K562 (cell line): ENCODE data around the gene NRSN2. TPM values are rescaled to one million over a fixed set of nuclear protein-coding genes. Genes with fewer than 3 reads are reported as not detected.
A peak's percentile ranks its signal among the peaks of the same experiment; 100 is the strongest.

Source experiments
- BRF1 ChIP-seq: IDR thresholded peaks from 3 replicates; pipeline ENCODE4 v1.6.1; 2011; ENCODE audit warnings: borderline replicate concordance, mild to moderate bottlenecking; ENCODE audit not compliant: insufficient read length; ENCODE audit errors: extremely low read depth
- CBX5 ChIP-seq: IDR thresholded peaks from 2 replicates; pipeline ENCODE4 v1.6.1; 2014; ENCODE audit warnings: low read depth, borderline replicate concordance
- CEBPG ChIP-seq, 3 experiments: fragments of 200-800 bp in 1 of 3; sonication (Bioruptor generic) in 1 of 3; sonication (generic) in 1 of 3; formaldehyde crosslinking in 1 of 3; IDR thresholded peaks in 2 of 3; conservative IDR thresholded peaks in 1 of 3; 2 replicates each; pipeline versions ENCODE4 v1.6.1 to v1.8.0; 2016 to 2022; ENCODE audit warnings: missing compliant biosample characterization in 2 of 3, missing genetic modification characterization in 2 of 3, mild to moderate bottlenecking in 1 of 3, missing genetic modification reagents in 1 of 3
- FOXA3 ChIP-seq, 2 experiments: fragments of 450-650 bp in 1 of 2; sonication (generic) in 1 of 2; formaldehyde crosslinking; IDR thresholded peaks in 1 of 2; conservative IDR thresholded peaks in 1 of 2; 2 replicates each; pipeline versions ENCODE4 v1.4.0 to v1.8.0; 2020 to 2022; ENCODE audit warnings: mild to moderate bottlenecking in 2 of 2, missing genetic modification reagents in 1 of 2
- FOXP1 ChIP-seq: sonication (generic); formaldehyde crosslinking; IDR thresholded peaks from 2 replicates; pipeline ENCODE4 v1.8.0; 2022; ENCODE audit warnings: mild to moderate bottlenecking, missing genetic modification reagents
- GTF2A2 ChIP-seq: IDR thresholded peaks from 2 replicates; pipeline ENCODE4 v1.6.1; 2016; ENCODE audit warnings: mild to moderate bottlenecking, missing genetic modification characterization, missing compliant biosample characterization
- HNRNPH1 ChIP-seq: fragments of 200-400 bp; formaldehyde crosslinking; optimal IDR thresholded peaks from 2 replicates; pipeline ENCODE3; 2017; ENCODE audit warnings: low read depth, mild to moderate bottlenecking, low read length, moderate library complexity
- KAT7 ChIP-seq: sonication (generic); formaldehyde crosslinking; IDR thresholded peaks from 2 replicates; pipeline ENCODE4 v1.8.0; 2022; ENCODE audit warnings: missing genetic modification reagents, mild to moderate bottlenecking, borderline replicate concordance
- KDM4B ChIP-seq, 2 experiments: fragments of 450-650 bp in 1 of 2; sonication (generic) in 1 of 2; IDR thresholded peaks; 2 replicates each; pipeline ENCODE4 v1.6.1; 2016 to 2017; ENCODE audit warnings: borderline replicate concordance in 2 of 2, antibody characterized with exemption in 1 of 2, low read depth in 1 of 2, mild to moderate bottlenecking in 1 of 2
- MCM5 ChIP-seq: fragments of 450-650 bp; IDR thresholded peaks from 2 replicates; pipeline ENCODE4 v1.6.1; 2016; ENCODE audit warnings: low read depth
- NFATC3 ChIP-seq: fragments of 450-650 bp; IDR thresholded peaks from 2 replicates; pipeline ENCODE4 v1.6.1; 2017; ENCODE audit warnings: mild to moderate bottlenecking
- NR2F6 ChIP-seq: fragments of 450-650 bp; formaldehyde crosslinking; IDR thresholded peaks from 2 replicates; pipeline ENCODE4 v1.4.0; 2020; ENCODE audit warnings: mild to moderate bottlenecking
- POLR2A ChIP-seq: fragments of 450-650 bp; conservative IDR thresholded peaks from 2 replicates; pipeline ENCODE4 v1.6.1; 2016
- SRSF7 ChIP-seq: fragments of 200-400 bp; formaldehyde crosslinking; optimal IDR thresholded peaks from 2 replicates; pipeline ENCODE3; 2017; ENCODE audit warnings: mild to moderate bottlenecking, low read depth, low read length
- TAF15 ChIP-seq: fragments of 200-400 bp; formaldehyde crosslinking; IDR thresholded peaks from 2 replicates; pipeline ENCODE4 v1.6.1; 2017; ENCODE audit warnings: mild to moderate bottlenecking, low read depth, low read length, moderate library complexity
- TCF7 ChIP-seq: sonication (generic); IDR thresholded peaks from 2 replicates; pipeline ENCODE4 v1.6.1; 2016; ENCODE audit warnings: antibody characterized with exemption, borderline replicate concordance
- THRAP3 ChIP-seq: fragments of 450-650 bp; IDR thresholded peaks from 2 replicates; pipeline ENCODE4 v1.6.1; 2016; ENCODE audit warnings: mild to moderate bottlenecking, inconsistent platforms, borderline replicate concordance
- U2AF2 ChIP-seq: fragments of 200-400 bp; formaldehyde crosslinking; optimal IDR thresholded peaks from 2 replicates; pipeline ENCODE3; 2017; ENCODE audit warnings: low read depth, mild to moderate bottlenecking, low read length
- XRCC5 ChIP-seq: fragments of 200-400 bp; formaldehyde crosslinking; IDR thresholded peaks from 2 replicates; pipeline ENCODE4 v1.6.1; 2017; ENCODE audit warnings: low read depth, mild to moderate bottlenecking, low read length
- ZNF184 ChIP-seq: sonication (generic); formaldehyde crosslinking; IDR thresholded peaks from 2 replicates; pipeline ENCODE4 v1.5.0; 2020; ENCODE audit warnings: missing genetic modification reagents
- ZNF764 ChIP-seq: fragments of 250-450 bp; sonication (Bioruptor Pico); IDR thresholded peaks from 2 replicates; pipeline ENCODE4 v1.4.0; 2020; ENCODE audit warnings: low read depth, mild to moderate bottlenecking, moderate library complexity
- ZSCAN29 ChIP-seq: fragments of 450-650 bp; IDR thresholded peaks from 2 replicates; pipeline ENCODE4 v1.6.1; 2017
- polyA plus RNA-seq, 8 experiments: library from polyadenylated mRNA; depleted of rRNA in 4 of 8; stranded (reverse) in 5 of 8; unstranded in 3 of 8; fragments of >200 nt; fragmentation: Nextera tagmentation in 2 of 8; fragmentation: Illumina TruSeq in 1 of 8; extraction: Ambion mirVana in 2 of 8; extraction: Trizol in 1 of 8; gene quantifications; 2 replicates each; pipeline versions ENCODE4 v1.2.1 to v1.2.3, GENCODE V29; 2011 to 2014; ENCODE audit warnings: inconsistent platforms in 1 of 8, missing spikeins in 1 of 8
- total RNA-seq, 7 experiments: library from RNA; depleted of rRNA in 6 of 7; stranded (reverse); fragments of >200 nt in 6 of 7; fragmentation: Illumina TruSeq in 2 of 7; extraction: Trizol in 2 of 7; gene quantifications; 2 replicates each; pipeline versions ENCODE4 v1.2.1 to v1.2.3, GENCODE V29; 2011 to 2021; ENCODE audit warnings: low replicate concordance in 1 of 7
- TF ChIP-seq, protein P1 (sequence below): IDR thresholded peaks from 2 replicates; pipeline ENCODE4 v1.6.1; 2011; ENCODE audit not compliant: insufficient read length; ENCODE audit errors: extremely low read depth
- TF ChIP-seq, protein P2 (sequence below): sonication (generic); formaldehyde crosslinking; IDR thresholded peaks from 2 replicates; pipeline ENCODE4 v1.8.1; 2023; ENCODE audit warnings: missing genetic modification reagents, mild to moderate bottlenecking, borderline replicate concordance

NRSN2 gene
- total and polyA plus RNA-seq, 9 of the 15 experiments (the other 6 are each of a cell fraction or from before 2014, with no cell fraction given): 7.5 to 29.7 (median 11.1) TPM

DNA sequence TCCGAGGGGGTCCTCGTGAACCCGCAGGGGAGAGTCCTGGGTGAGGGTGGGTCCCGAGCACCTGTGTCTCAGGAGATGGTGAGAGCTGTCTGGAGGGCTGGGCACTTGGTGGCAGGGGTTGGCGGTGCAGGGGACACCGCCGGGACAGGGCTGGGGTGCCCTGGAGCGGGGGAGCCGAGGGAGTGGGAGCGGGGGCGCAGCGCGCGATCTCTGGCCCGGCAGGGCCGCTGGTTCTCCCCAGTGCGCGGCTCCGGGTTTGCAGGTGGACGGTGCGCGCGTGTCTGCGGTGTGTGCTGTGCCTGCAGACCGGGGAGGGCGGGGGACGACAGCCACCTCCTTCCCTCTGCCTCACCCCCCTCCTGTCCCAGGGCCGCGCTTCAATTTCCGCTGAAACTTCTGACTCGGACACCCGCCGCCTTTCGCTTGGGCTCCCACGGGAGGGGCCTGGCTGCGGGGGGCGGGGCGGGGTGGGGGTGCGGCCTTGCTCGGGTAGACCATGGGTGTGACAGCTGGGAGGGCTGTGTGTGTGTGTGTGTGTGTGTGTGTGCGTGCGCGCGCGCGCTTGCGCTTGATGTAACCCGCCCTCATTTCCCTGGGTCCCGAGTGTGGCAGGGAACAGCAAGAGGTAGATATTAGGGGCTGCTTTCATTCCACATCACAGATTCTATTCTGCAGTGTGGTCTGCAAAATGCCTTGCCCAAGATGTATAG, 34.8 kb downstream of the NRSN2 start (continued):
- TF ChIP-seq KDM4B (IDR thresholded peaks at IDR 0.05; ENCODE audit: borderline replicate concordance in 2 of 2, low read depth in 1 of 2): no peak; a peak in 1 of 4 replicates
- no peak for TF ChIP-seq ZSCAN29
- TF ChIP-seq, protein P1, sequence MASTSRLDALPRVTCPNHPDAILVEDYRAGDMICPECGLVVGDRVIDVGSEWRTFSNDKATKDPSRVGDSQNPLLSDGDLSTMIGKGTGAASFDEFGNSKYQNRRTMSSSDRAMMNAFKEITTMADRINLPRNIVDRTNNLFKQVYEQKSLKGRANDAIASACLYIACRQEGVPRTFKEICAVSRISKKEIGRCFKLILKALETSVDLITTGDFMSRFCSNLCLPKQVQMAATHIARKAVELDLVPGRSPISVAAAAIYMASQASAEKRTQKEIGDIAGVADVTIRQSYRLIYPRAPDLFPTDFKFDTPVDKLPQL: no peak
- TF ChIP-seq ZNF764 (CRISPR knock-in tag): no peak
- no peak for TF ChIP-seq GTF2A2 (tag)
- TF ChIP-seq KAT7 (CRISPR knock-in tag): no peak; the same call in 1 of the 2 replicates
- TF ChIP-seq XRCC5: no peak
- TF ChIP-seq TCF7: no peak
- no peak for TF ChIP-seq MCM5
- no peak for TF ChIP-seq NFATC3
- TF ChIP-seq, protein P2, sequence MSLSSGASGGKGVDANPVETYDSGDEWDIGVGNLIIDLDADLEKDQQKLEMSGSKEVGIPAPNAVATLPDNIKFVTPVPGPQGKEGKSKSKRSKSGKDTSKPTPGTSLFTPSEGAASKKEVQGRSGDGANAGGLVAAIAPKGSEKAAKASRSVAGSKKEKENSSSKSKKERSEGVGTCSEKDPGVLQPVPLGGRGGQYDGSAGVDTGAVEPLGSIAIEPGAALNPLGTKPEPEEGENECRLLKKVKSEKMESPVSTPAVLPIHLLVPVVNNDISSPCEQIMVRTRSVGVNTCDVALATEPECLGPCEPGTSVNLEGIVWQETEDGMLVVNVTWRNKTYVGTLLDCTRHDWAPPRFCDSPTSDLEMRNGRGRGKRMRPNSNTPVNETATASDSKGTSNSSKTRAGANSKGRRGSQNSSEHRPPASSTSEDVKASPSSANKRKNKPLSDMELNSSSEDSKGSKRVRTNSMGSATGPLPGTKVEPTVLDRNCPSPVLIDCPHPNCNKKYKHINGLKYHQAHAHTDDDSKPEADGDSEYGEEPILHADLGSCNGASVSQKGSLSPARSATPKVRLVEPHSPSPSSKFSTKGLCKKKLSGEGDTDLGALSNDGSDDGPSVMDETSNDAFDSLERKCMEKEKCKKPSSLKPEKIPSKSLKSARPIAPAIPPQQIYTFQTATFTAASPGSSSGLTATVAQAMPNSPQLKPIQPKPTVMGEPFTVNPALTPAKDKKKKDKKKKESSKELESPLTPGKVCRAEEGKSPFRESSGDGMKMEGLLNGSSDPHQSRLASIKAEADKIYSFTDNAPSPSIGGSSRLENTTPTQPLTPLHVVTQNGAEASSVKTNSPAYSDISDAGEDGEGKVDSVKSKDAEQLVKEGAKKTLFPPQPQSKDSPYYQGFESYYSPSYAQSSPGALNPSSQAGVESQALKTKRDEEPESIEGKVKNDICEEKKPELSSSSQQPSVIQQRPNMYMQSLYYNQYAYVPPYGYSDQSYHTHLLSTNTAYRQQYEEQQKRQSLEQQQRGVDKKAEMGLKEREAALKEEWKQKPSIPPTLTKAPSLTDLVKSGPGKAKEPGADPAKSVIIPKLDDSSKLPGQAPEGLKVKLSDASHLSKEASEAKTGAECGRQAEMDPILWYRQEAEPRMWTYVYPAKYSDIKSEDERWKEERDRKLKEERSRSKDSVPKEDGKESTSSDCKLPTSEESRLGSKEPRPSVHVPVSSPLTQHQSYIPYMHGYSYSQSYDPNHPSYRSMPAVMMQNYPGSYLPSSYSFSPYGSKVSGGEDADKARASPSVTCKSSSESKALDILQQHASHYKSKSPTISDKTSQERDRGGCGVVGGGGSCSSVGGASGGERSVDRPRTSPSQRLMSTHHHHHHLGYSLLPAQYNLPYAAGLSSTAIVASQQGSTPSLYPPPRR (CRISPR knock-in tag): no peak
- 0 out of 2 replicates have a peak, but pooled peaks have one; percentile 10 for TF ChIP-seq CBX5
- no peak for TF ChIP-seq HNRNPH1
- no peak for TF ChIP-seq U2AF2
- TF ChIP-seq POLR2A: peak; percentile 82
- peak; percentile 71; the same call in 1 of the 2 replicates for TF ChIP-seq FOXP1 (CRISPR knock-in tag)
- no peak for TF ChIP-seq ZNF184
- no peak for TF ChIP-seq BRF1
- no peak for TF ChIP-seq FOXA3 (CRISPR knock-in tag; conservative IDR thresholded peaks at IDR 0.05 in 1 of 2, IDR thresholded peaks at IDR 0.05 in 1 of 2)
- TF ChIP-seq CEBPG (CRISPR knock-in tag; IDR thresholded peaks at IDR 0.05): peak; percentile 55; the same call in 1 of the 2 replicates
- TF ChIP-seq CEBPG (tag; conservative IDR thresholded peaks at IDR 0.05 in 1 of 2, IDR thresholded peaks at IDR 0.05 in 1 of 2): no peak
- TF ChIP-seq SRSF7: no peak
- TF ChIP-seq TAF15: no peak
- no peak for TF ChIP-seq NR2F6 (CRISPR knock-in tag)
- no peak for TF ChIP-seq THRAP3
